Adrenal gland (tissue), 5 donors: ENCODE results near the gene DCXR.

ENCODE experiments used
- POLR2A ChIP-seq, 2 donors: fragments of 450-650 bp; IDR thresholded peaks; one replicate each; pipeline ENCODE4 v1.6.1; 2017; ENCODE audit warnings: antibody characterized with exemption in 2 of 2, mild to moderate bottlenecking in 2 of 2, moderate library complexity in 1 of 2
- TF ChIP-seq, protein P1 (sequence below), 6 experiments: fragments of 450-650 bp in 4 of 6; fragments of 200-600 bp in 2 of 6; sonication (generic) in 1 of 6; IDR thresholded peaks; 1 replicate in 5 of 6; 2 replicates in 1 of 6; pipeline versions ENCODE4 v1.5.1 to v1.8.0; 2016 to 2021; ENCODE audit warnings: antibody characterized with exemption in 6 of 6, mild to moderate bottlenecking in 2 of 6, moderate library complexity in 1 of 6
- donor health status: DM: no; HTN: no; CAD: no.

DNA sequence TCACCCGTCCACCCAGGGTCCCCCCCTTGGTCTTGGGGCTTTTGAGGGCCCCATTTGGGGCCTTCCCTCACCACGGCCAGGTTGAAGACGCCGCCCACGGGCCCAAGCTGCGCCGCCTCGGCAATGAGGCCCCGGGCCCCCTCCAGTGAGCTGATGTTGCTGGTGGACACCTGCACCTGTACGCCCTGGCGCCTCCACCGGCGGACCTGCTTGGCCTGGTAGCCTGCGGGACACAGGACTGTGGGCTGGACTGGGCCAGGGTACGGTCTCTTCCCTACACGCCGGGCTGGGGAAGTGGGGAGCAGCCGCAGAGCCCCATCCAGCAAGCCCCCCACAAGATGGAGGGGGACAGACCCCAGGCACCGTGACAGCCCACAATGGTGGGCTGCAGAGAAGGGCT lies 45.0 kb upstream of the DCXR start:
- TF ChIP-seq, protein P1, sequence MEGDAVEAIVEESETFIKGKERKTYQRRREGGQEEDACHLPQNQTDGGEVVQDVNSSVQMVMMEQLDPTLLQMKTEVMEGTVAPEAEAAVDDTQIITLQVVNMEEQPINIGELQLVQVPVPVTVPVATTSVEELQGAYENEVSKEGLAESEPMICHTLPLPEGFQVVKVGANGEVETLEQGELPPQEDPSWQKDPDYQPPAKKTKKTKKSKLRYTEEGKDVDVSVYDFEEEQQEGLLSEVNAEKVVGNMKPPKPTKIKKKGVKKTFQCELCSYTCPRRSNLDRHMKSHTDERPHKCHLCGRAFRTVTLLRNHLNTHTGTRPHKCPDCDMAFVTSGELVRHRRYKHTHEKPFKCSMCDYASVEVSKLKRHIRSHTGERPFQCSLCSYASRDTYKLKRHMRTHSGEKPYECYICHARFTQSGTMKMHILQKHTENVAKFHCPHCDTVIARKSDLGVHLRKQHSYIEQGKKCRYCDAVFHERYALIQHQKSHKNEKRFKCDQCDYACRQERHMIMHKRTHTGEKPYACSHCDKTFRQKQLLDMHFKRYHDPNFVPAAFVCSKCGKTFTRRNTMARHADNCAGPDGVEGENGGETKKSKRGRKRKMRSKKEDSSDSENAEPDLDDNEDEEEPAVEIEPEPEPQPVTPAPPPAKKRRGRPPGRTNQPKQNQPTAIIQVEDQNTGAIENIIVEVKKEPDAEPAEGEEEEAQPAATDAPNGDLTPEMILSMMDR (IDR thresholded peaks at IDR 0.05): no peak
- no peak for TF ChIP-seq POLR2A (IDR thresholded peaks at IDR 0.05)
